ENCODE results near the gene PIR.

PIR gene

GRCh38 chrX:15504661-15505060 is 11.5 kb upstream of the PIR start:
- H3K9me3 Mint-ChIP-seq: no peaks in the 10 kb centered on the region
- intact Hi-C loops (cut with micrococcal nuclease): no loop called here
- no peaks in the 10 kb centered on the region for H3K36me3 Mint-ChIP-seq (ENCODE audit: low read depth)
- no peak overlapping the region for H3K27ac Mint-ChIP-seq
- H3K4me3 Mint-ChIP-seq: no peak overlapping the region
- H3K27me3 Mint-ChIP-seq: no peaks in the 10 kb centered on the region
- no peaks in the 10 kb centered on the region for H3K4me1 Mint-ChIP-seq (ENCODE audit: low read depth)

GRCh38 chrX:15501506-15501905 is 8.4 kb upstream of the PIR start:
- Mint-ChIP-seq H3K9me3 (no peaks in the 10 kb centered on the region), H3K4me3 (no peak overlapping the region), H3K36me3 (ENCODE audit: low read depth) (no peaks in the 10 kb centered on the region), H3K27ac (no peak overlapping the region), H3K27me3 (no peaks in the 10 kb centered on the region), H3K4me1 (ENCODE audit: low read depth) (peaks cover 6% of the 10 kb centered on the region)
- intact Hi-C loops (cut with micrococcal nuclease): no loop called here

- intact Hi-C loops (cut with micrococcal nuclease): no loop called here
- no peaks in the 10 kb centered on the region for H3K36me3 Mint-ChIP-seq (ENCODE audit: low read depth)
Observed at GRCh38 chrX:15500497-15500966, 7.4 kb upstream of the PIR start, which contains the start of gene BMX. Gene BMX (plus strand): TSS chrX:15500807. CDS start chrX:15508354, 7,547 bp downstream.

GRCh38 chrX:15499976-15500375 is 6.8 kb upstream of the PIR start:
- no peaks in the 10 kb centered on the region for H3K9me3 Mint-ChIP-seq
- no peak overlapping the region for H3K27ac Mint-ChIP-seq
- intact Hi-C loops (cut with micrococcal nuclease): no loop called here
- H3K27me3 Mint-ChIP-seq: no peaks in the 10 kb centered on the region
- H3K36me3 Mint-ChIP-seq (ENCODE audit: low read depth): no peaks in the 10 kb centered on the region
- peaks cover 6% of the 10 kb centered on the region for H3K4me1 Mint-ChIP-seq (ENCODE audit: low read depth)
- no peak overlapping the region for H3K4me3 Mint-ChIP-seq

More at GRCh38 chrX:15500497-15500966, 7.4 kb upstream of the PIR start, which contains the start of gene BMX:
- Mint-ChIP-seq H3K4me3 (no peak within 1 kb of the TSS), H3K27ac (no peak within 1 kb of the TSS), H3K9me3 (no peaks in the 10 kb centered on the region), H3K27me3 (no peaks in the 10 kb centered on the region), H3K4me1 (ENCODE audit: low read depth) (peaks cover 6% of the 10 kb centered on the region)

- H3K4me3 Mint-ChIP-seq: no peak overlapping the region
- peaks cover under 1% of the 10 kb centered on the region for H3K27me3 Mint-ChIP-seq
Observed at GRCh38 chrX:15498741-15499140, 5.6 kb upstream of the PIR start.

GRCh38 chrX:15497865-15498264 is 4.7 kb upstream of the PIR start:
- intact Hi-C loops (cut with micrococcal nuclease): no loop called here
- peaks cover 17% of the 10 kb centered on the region for H3K4me1 Mint-ChIP-seq (ENCODE audit: low read depth)
- H3K4me3 Mint-ChIP-seq: no peak overlapping the region
- no peaks in the 10 kb centered on the region for H3K9me3 Mint-ChIP-seq
- no peaks in the 10 kb centered on the region for H3K36me3 Mint-ChIP-seq (ENCODE audit: low read depth)
- H3K27ac Mint-ChIP-seq: no peak overlapping the region
- H3K27me3 Mint-ChIP-seq: peaks cover 3% of the 10 kb centered on the region

More at GRCh38 chrX:15498741-15499140, 5.6 kb upstream of the PIR start:
- intact Hi-C loops (cut with micrococcal nuclease): no loop called here
- Mint-ChIP-seq H3K36me3 (ENCODE audit: low read depth) (no peaks in the 10 kb centered on the region), H3K4me1 (ENCODE audit: low read depth) (peaks cover 8% of the 10 kb centered on the region), H3K27ac (no peak overlapping the region), H3K9me3 (no peaks in the 10 kb centered on the region)

GRCh38 chrX:15496824-15497223 is 3.7 kb upstream of the PIR start:
- Mint-ChIP-seq H3K27me3 (peaks cover 3% of the 10 kb centered on the region), H3K4me1 (ENCODE audit: low read depth) (peaks cover 25% of the 10 kb centered on the region), H3K27ac (no peak overlapping the region), H3K9me3 (no peaks in the 10 kb centered on the region), H3K36me3 (ENCODE audit: low read depth) (no peaks in the 10 kb centered on the region), H3K4me3 (no peak overlapping the region)
- intact Hi-C loops (cut with micrococcal nuclease): no loop called here

GRCh38 chrX:15495801-15496200 is 2.7 kb upstream of the PIR start:
- no peaks in the 10 kb centered on the region for H3K9me3 Mint-ChIP-seq
- no peak overlapping the region for H3K4me3 Mint-ChIP-seq
- H3K27me3 Mint-ChIP-seq: peaks cover 4% of the 10 kb centered on the region
- peaks cover 27% of the 10 kb centered on the region for H3K4me1 Mint-ChIP-seq (ENCODE audit: low read depth)
- peaks cover 5% of the 10 kb centered on the region for H3K36me3 Mint-ChIP-seq (ENCODE audit: low read depth)
- intact Hi-C loops (cut with micrococcal nuclease): no loop called here
- no peak overlapping the region for H3K27ac Mint-ChIP-seq

GRCh38 chrX:15492469-15492868 is 664 bp downstream of the PIR start:
- intact Hi-C loops (cut with micrococcal nuclease): no loop called here
- peaks cover 5% of the 10 kb centered on the region for H3K36me3 Mint-ChIP-seq (ENCODE audit: low read depth)
- H3K27ac Mint-ChIP-seq: no peak overlapping the region
- H3K9me3 Mint-ChIP-seq: no peaks in the 10 kb centered on the region
- H3K27me3 Mint-ChIP-seq: peaks cover 4% of the 10 kb centered on the region
- peaks cover 21% of the 10 kb centered on the region for H3K4me1 Mint-ChIP-seq (ENCODE audit: low read depth)
- no peak overlapping the region for H3K4me3 Mint-ChIP-seq

GRCh38 chrX:15483891-15484290 is 9.2 kb downstream of the PIR start:
- no peaks in the 10 kb centered on the region for H3K9me3 Mint-ChIP-seq
- no peaks in the 10 kb centered on the region for H3K4me1 Mint-ChIP-seq (ENCODE audit: low read depth)
- intact Hi-C loops (cut with micrococcal nuclease): no loop called here
- peaks cover under 1% of the 10 kb centered on the region for H3K36me3 Mint-ChIP-seq (ENCODE audit: low read depth)
- no peak overlapping the region for H3K27ac Mint-ChIP-seq
- H3K4me3 Mint-ChIP-seq: no peak overlapping the region
- no peaks in the 10 kb centered on the region for H3K27me3 Mint-ChIP-seq

- Mint-ChIP-seq H3K4me1 (ENCODE audit: low read depth) (peaks cover 7% of the 10 kb centered on the region), H3K9me3 (no peaks in the 10 kb centered on the region), H3K27me3 (peaks cover 1% of the 10 kb centered on the region), H3K27ac (no peak overlapping the region), H3K4me3 (no peak overlapping the region), H3K36me3 (ENCODE audit: low read depth) (peaks cover 9% of the 10 kb centered on the region)
- intact Hi-C loops (cut with micrococcal nuclease): loop anchor here (10.0 kb wide), 1 partner anchor 1219 kb away; no protein-coding TSS in a partner anchor
Observed at GRCh38 chrX:15475486-15475885, 17.6 kb downstream of the PIR start.

- Mint-ChIP-seq H3K27ac (no peak overlapping the region), H3K36me3 (ENCODE audit: low read depth) (peaks cover 9% of the 10 kb centered on the region), H3K4me1 (ENCODE audit: low read depth) (peaks cover 7% of the 10 kb centered on the region), H3K27me3 (peaks cover 1% of the 10 kb centered on the region), H3K4me3 (no peak overlapping the region), H3K9me3 (no peaks in the 10 kb centered on the region)
- intact Hi-C loops (cut with micrococcal nuclease): loop anchor here (10.0 kb wide), 1 partner anchor 1220 kb away; no protein-coding TSS in a partner anchor
Observed at GRCh38 chrX:15475021-15475420, 18.1 kb downstream of the PIR start.

GRCh38 chrX:15474028-15474427 is 19.1 kb downstream of the PIR start:
- Mint-ChIP-seq H3K9me3 (no peaks in the 10 kb centered on the region), H3K4me3 (no peak overlapping the region), H3K27me3 (peaks cover 1% of the 10 kb centered on the region), H3K4me1 (ENCODE audit: low read depth) (peaks cover 7% of the 10 kb centered on the region), H3K27ac (no peak overlapping the region), H3K36me3 (ENCODE audit: low read depth) (peaks cover 9% of the 10 kb centered on the region)
- intact Hi-C loops (cut with micrococcal nuclease): loop anchor here (10.0 kb wide), 1 partner anchor 1221 kb away; no protein-coding TSS in a partner anchor

- Mint-ChIP-seq H3K27ac (no peak overlapping the region), H3K4me1 (ENCODE audit: low read depth) (no peaks in the 10 kb centered on the region), H3K27me3 (no peaks in the 10 kb centered on the region), H3K9me3 (no peaks in the 10 kb centered on the region), H3K36me3 (ENCODE audit: low read depth) (no peaks in the 10 kb centered on the region), H3K4me3 (no peak overlapping the region)
- intact Hi-C loops (cut with micrococcal nuclease): loop anchor here (10.0 kb wide), 1 partner anchor 1222 kb away; no protein-coding TSS in a partner anchor
Observed at GRCh38 chrX:15472531-15472930, 20.6 kb downstream of the PIR start.

GRCh38 chrX:15471028-15471427 is 22.1 kb downstream of the PIR start:
- intact Hi-C loops (cut with micrococcal nuclease): loop anchor here (1.0 to 10.0 kb wide), 2 partner anchors 94 to 1224 kb away; no protein-coding TSS in a partner anchor
- no peaks in the 10 kb centered on the region for H3K36me3 Mint-ChIP-seq (ENCODE audit: low read depth)

More at GRCh38 chrX:15471028-15471427, 22.1 kb downstream of the PIR start:
- H3K27ac Mint-ChIP-seq: no peak overlapping the region
- H3K9me3 Mint-ChIP-seq: no peaks in the 10 kb centered on the region
- no peaks in the 10 kb centered on the region for H3K27me3 Mint-ChIP-seq
- H3K4me3 Mint-ChIP-seq: no peak overlapping the region
- no peaks in the 10 kb centered on the region for H3K4me1 Mint-ChIP-seq (ENCODE audit: low read depth)
